Epithelial cell of prostate (primary cell): Measurements from ENCODE around the gene COTL1.

Experiments used
- DNase-seq: peaks from one replicate; pipeline ENCODE4 v3.0.0-alpha.2; 2011; ENCODE audit warnings: low read depth, low spot score
- H3K27ac ChIP-seq: fragments of 450-650 bp; 2 replicates; pipeline ENCODE4 v1.5.1; 2017; ENCODE audit warnings: mild to moderate bottlenecking

COTL1 gene

DNA sequence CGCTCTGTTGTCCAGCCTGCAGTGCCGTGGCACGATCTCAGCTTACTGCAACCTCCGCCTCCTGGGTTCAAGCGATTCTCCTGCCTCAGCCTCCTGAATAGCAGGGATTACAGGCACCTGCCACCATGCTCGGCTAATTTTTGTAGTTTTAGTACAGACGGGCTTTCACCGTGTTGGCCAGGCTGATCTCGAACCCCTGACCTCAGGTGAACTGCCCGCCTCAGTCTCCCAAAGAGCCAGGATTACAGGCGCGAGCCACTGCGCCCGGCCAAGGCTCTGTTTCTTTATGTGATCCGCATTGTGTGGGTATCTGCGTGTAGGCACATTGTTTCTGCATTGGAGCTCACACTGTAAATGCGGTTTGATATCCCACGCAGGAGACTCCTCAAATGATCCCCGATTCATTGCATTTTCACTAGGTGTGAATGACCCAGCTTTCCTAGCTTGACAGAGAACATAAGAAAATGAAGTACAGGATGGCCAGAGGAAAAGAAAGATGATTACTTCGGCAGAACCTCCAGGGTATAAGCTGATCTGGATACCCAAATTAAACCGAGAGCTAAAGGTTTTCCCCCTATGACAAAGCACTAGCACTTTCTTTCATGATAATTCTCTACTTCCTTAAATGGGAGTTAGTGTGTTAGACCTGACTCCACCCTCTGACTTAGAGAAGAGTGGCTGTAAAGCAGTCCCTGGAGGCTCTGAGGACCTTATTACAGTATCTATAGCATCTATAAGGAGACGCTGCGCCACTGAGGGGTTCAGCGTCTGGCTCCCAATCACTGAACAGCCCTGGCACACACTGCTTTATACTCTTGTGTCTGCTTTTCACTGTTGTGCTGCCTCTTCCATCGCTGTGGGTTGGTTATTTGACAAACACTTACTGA is 17.3 kb downstream of the COTL1 start:
- H3K27ac ChIP-seq, result no peak overlapping the region
- DNase-seq, result no peak

DNA sequence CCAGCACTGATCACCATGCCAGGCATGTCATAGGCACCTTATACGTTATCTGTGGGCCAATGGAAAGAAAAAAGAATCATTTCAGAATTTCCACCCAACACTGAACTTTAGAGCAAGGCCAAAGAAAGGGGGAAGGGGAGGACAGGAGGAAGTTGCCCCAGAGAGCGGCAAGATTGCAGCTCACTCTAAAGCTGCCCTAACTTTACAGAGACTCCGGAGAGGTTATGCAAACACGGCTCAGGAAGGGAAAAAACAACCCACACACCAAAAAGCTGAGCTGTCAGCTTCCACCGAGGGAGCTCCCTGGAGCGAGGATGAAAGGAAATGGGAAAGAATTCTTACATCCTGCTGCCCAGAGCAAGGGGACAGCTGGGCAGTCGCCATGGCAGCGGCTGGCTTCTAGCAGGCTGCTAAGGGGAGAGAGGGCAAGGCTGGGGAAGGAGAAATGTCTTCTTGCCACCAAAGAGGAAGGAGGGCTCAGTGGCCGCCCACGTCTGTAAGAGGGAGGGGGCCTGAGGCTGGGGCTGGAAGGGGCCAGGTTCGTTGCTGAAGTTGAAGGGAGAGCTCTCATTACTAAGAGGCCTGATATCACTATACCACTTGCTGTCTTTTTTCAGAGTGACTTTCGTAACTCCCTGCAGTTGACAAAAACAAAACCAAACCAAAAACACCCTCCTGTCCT is 18.2 kb downstream of the COTL1 start:
- H3K27ac ChIP-seq, result no peak overlapping the region

DNA sequence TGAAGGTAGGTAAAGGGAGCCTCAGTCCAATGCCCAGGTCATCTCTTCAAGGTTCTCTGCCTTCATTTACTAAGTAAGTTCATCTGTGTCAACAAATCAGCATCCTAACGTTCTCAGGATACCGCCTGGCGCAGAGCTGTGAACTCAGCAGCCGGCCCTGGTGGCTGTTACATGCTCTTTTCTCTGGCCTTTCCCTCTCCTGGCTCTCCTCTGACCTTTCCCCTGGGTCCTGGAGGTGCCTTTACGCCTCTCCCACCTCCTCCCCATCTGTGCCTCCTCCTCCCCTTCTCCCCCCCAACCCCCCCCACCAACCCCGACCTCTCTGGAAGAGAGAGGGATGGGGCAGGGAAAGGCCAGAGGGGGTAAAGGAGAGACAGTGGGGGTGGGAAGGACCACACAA is 19.5 kb downstream of the COTL1 start:
- no peak overlapping the region for H3K27ac ChIP-seq
- DNase-seq, result no peak

More for the DNA sequence above, 18.2 kb downstream of the COTL1 start:
- no peak for DNase-seq

DNA sequence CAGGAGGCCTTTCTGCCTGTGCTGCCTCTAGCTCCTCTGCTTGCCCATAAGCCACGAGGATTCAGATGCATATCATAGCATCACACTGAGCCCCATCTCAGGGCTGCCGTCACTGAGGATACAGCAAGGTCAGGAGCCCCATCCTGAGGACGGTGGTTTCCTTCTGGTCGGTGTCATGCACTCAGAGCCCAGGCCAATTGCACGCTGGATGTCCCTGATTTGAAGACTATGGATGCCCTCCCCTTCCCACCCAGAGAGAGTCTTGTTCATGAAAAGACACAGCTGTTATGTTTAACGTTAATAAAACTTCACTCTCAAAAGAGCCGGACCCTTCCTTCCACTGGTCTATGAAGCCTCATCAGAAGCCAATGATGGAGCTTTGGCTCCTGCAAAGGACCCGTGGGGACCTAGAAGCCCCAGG is 19.9 kb downstream of the COTL1 start:
- no peak overlapping the region for H3K27ac ChIP-seq
- no peak for DNase-seq

DNA sequence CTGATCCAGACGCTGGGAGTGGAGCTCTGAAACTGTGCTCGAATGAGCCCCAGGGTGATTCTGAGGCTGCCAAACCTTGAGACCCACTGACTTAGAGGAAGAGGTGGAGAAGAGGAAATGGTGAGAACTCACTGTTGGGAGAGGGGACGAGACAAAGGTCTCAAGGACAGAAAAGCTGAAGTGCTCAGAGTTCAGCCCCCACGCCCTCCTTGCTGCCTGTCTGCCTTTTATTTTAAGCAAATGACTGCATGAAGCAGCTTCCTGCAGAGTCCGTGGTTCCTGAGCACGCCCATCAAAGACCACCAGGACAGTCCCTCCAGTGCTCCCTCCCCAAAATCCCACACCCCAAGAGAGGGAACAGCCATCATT is 20.4 kb downstream of the COTL1 start:
- no peak overlapping the region for H3K27ac ChIP-seq
- no peak for DNase-seq

DNA sequence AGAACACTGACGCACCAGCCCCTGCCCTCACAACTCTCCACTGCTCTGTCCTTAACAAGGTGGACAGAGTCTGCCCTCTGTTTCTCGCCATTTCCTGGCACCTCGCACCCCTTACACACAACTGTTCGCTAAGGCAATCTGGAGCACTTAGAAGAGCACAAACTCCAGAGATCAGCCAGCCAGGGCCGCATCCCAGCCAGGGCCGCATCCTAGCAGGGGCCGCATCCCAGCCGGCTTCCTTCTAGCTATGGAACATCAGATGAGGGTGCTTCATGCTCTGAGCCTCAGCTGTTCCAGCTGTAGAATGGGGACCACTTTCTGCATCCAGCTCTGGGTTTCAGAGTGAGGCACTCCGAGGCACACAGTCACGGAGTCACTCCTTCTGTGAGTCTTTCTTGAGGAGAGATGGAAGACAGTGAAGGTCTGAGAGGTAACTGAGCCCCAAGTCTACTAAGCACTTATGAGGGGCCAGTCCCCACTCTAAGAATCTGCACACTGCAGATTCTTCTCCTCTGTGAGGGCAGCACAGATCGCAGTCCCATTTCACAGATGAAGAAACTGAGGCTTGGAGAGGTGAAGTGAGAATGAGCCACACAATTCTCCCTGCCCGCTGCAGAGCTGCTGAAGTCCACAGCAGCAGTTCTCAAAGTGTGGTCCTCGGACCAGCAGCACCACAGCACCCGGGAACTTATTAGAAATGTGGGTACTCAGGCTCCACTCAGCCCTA is 20.9 kb downstream of the COTL1 start:
- no peak overlapping the region for H3K27ac ChIP-seq
- DNase-seq, result no peak

DNA sequence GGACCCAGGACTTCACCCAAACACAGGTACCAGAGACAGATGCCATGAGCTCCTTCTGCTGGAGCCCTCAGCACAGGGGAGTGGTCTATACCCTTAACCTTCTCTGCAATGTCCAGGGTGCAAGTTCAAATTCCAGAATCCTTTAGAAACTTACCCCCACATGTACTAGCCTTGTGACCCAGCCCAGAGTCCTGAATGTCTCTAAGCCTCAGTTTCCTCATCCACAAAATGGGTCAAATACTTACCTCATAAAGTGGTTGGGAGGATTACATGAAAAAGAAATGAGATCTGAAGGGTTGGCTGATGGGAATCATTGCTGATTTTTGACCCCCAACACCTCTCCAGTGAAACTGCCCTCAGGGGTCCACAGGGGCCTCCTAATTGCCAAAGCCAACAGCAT is 21.7 kb downstream of the COTL1 start:
- DNase-seq, result no peak
- no peak overlapping the region for H3K27ac ChIP-seq

DNA sequence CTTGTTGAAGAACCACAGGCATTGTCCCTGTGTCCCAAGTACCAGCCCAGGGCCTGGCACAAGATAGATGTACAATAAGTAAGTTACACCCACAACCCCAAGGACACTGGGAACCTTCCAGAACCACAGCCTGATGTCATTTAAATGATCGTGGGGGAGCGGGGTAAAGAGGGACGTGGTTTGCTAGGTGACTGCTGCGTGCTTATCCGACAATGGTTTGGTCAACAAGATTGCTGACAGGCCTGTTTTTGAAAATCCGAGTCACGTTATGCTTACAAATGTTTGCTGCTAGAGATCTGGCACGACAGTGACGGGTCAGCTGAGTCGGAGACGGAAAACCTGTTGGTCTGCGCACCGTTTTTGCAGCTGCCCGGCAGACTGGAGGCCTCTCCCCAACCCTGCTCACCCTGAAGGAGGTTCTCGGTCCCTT is 22.8 kb downstream of the COTL1 start:
- H3K27ac ChIP-seq, result no peak overlapping the region
- DNase-seq, result no peak

DNA sequence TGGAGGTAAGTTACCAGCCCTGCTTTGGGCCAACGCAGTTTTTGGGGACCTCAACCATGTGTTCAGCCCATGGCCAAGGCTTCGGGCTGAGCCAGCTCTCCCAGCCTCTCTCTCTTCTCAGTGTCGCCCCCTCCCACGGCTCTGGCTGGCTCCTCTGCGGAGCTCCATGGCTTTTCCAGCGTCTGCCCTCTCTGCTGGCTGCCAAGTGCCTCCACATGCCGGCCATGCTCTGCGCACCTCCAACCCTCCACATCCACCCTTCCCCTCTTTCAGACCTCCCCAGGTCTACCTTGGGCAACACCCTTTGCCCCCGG is 23.2 kb downstream of the COTL1 start:
- H3K27ac ChIP-seq, result no peak overlapping the region

DNA sequence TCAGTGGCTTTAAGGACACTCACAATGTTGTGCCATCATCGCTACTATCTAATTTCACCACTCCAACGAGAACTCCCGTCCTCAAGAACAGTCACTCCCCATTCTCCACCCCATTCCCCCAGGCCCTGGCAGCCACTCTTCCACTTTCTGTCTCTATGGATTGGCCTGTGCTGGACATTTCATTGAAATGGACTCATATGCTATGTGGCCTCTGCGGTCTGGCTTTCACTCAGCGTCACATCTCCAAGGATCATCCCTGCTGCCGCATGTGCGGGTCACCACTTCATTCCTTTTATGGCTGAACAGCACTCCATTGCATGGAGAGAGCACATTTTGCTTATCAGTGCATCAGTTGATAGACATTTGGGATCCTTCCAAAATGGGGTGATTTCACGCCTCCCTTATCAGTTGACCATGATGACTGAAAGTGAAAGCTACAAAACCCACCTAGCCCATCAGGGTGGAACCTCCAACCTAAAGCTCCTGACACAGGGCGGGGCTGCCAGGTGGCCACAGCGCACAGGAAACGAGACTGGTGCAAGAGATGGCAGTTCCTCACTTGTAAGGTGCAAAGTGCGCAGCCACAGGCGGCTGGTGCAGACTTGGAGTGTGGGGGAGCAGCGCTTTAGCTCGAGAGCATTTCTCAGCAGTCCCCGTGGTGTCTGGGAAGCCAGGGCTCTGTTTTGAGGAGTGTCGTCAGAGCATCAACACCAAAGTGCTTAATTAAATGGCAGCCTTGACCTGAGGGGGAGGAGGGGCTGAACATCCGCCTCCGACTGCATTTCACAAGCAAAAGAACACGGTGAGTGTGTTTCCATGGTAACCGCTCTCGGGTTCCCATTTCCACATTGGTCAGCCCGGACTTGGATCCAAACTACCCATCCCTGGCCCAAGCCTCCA is 23.8 kb downstream of the COTL1 start:
- no peak for DNase-seq
- no peak overlapping the region for H3K27ac ChIP-seq

More for the DNA sequence above, 23.2 kb downstream of the COTL1 start:
- DNase-seq, result no peak

DNA sequence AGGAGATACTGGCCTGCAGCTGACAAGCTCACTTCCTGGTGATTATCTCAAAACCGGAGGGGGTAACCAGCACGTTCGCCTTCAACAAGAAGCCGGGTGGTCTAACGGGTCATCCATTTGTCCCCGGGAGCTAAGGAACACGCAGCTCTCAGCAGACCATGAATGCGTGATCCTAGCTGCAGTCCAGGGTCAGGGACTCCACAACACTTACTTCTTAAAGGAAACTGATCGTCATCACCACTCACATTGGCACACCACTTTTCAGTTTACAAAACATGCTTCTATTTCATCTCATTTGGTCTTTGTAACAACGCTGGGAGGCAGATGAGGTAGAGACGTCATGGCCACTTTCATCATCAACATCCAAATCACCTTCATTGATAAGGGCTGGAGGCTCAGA is 25.2 kb downstream of the COTL1 start:
- no peak overlapping the region for H3K27ac ChIP-seq

DNA sequence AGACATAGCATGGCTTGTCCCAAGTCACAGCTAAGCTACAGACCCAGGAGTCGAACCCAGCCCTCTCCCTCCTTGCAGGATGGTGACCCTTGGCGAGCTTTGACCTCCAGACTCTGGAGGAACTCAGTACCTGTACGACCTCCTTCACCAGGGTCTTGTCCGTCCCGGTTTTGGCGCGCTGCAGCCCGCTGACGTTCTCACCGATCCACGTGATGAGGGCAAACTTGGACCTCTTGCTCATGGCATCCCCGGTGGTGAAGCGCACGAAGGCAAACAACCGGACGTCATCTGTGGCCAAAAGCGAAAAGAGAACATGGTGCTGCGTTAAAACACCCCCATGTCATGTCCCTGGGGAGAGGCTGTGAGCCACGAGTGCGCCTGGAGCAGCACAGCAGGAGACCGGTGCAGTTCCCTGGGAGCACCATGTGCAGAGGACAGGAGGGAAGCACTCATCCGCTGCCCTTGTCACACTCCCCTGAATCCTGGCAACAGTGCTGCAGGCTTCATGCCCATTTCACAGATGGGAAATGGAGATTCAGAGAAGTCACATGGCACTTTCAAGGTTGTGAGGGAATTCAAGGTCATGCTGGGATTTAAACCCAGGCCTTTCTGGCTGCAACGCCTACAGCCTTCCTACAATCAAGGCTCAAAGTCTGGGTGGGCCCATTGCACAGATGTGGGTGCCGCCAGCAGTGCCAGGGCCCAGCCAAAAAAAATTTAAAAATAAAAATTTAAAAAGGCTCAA is 27.7 kb downstream of the COTL1 start:
- DNase-seq, result no peak
- H3K27ac ChIP-seq, result no peak overlapping the region

More for the DNA sequence above, 25.2 kb downstream of the COTL1 start:
- no peak for DNase-seq

DNA sequence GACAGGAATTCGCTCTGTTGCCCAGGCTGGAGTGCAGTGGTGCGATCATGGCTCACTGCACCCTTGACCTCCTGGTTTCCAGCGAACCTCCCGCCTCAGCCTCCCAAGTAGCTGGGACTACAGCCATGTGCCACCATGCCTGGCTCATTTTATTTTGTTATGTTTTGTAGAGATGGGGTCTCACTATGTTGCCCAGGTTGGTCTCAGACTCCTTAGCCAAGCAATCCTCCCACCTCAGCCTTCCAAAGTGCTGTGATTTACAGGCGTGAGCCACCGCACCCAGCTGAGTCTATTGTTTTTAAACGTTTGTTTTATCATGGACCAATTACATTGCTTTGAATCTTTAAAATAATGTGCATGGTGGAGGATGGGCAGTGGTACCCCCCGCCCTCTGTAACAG is 28.9 kb downstream of the COTL1 start:
- DNase-seq, result no peak

DNA sequence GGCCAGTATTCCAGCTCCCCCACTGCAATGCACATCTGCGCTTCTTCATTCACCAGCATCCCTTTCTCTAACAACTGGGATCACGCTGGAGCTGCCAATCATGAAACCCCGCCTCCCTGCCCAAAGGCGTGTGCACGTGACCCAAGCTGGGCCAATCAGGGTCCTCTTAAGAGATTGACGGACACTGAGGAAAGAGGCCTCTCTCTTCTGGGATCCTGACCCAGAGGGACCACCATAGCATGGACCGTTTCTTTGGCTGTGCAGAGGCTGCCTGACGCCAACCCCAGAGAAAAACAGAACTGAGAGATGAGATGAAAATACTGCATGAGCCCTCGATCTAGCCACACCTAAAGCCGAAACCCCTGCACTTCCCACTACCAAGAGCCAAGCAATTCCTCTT is 32.0 kb downstream of the COTL1 start:
- no peak overlapping the region for H3K27ac ChIP-seq
- DNase-seq, result no peak

More for the DNA sequence above, 28.9 kb downstream of the COTL1 start:
- no peak overlapping the region for H3K27ac ChIP-seq

DNA sequence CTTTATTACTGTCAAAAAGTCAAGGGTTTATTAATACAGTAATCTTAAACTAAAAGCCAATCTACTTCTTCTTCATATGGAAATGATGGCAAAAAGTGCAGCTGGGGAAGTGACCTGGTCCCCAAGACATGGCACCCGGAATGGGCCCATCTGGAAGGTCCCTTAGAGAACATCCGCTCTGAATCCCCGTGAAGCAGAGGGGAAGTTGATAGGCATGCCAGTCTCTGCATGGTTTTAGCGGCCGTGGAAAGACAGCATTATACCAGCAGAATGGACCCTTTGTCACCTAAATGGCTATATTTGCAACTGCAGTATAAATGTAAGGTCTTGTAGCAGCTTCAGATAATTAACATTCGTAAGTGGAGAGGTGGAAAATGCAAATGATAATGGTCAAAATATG is 32.4 kb downstream of the COTL1 start:
- no peak for DNase-seq
- no peak overlapping the region for H3K27ac ChIP-seq

DNA sequence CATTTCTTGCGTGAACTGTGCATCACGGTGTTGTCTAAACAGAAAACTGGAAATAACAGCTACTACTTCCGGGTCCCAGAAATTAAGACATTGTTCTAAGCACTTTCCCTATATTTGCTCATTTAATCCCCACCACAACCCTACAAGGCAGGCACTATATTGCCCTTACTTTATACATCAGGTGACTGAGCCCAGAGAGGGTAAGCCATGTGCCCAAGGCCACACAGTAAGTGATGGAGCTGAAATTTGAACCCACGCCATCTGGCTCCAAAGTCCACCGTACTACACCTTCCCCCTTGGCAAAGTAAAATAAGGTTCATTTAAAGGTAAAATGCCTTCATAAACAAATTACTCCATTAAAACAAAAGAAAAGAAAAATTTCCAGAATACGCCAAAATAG is 33.2 kb downstream of the COTL1 start:
- no peak for DNase-seq
- H3K27ac ChIP-seq, result no peak overlapping the region

DNA sequence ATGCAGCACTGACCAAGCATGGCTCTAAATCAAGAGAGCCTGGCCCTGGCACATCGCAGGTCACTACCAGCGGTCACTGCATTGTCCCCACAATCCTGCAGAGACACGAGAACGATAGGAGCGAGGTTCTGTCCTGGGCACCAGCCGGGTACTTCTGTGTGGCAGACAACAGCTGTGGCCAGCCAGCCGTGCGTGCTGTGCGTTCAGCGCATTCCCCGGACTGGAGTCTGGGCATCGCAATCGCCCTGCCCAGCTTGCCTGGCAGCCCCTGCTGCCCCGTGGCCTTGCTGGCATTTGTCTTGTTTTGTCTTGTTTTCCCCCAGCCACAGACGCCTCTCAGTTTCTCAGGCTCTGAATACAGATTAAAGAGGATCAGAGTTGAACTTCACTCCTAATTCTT is 33.9 kb downstream of the COTL1 start:
- H3K27ac ChIP-seq, result no peak overlapping the region
- no peak for DNase-seq

DNA sequence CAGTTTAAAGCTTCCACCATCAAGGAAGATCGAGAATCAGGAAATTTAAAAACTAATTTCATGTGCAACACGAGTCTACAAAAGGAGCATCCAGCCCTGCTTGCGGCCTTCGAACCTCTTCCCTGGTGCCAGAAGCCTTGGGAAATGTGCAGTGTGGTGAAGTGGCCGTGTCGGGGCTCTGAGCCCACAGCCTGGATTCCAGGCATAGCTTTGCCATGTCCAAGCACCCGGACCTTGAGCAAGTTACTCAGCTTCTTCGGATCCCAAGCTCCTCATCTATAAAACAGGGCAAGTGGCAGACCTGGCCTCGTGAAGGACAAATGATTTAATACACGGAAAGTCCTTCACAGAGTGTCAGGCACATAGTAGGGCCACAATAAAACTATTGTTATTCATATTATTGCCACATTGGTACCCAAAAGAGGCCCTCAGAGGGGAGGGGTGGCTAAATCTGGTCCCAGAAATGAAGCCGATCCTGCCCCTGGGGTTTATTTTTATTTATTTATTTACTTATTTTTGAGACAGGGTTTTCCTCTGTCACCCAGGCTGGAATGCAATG is 34.8 kb downstream of the COTL1 start:
- no peak overlapping the region for H3K27ac ChIP-seq
- no peak for DNase-seq

DNA sequence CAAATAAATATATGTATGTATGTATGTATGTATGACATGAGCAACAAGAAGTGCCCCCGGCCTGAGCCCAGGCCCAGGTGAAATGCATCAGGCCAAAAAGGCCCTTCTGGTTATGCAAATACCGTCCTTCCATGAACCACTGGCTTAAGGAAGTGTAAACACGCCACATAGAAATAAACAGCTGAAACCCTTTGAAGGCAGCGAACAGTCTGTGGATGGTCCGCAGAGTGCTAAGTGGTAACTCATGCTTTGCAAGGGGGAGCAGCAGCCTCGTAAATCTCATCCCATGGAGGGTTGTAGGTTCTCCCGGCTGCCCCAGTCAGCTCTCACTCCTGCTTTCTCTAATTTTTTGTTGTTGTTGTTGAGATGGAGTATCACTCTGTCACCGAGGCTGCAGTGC is 36.7 kb downstream of the COTL1 start:
- DNase-seq, result no peak
- H3K27ac ChIP-seq, result no peak overlapping the region
